GM18861 (cell line): ENCODE data around the gene OTUD1.
"Not testable (repeated sequence)": the region's sequence is repeated elsewhere in the genome, so short reads cannot be mapped to it uniquely, and the experiment has no call there.

Experiments used
- ATAC-seq: cut with Tn5 transposase; IDR thresholded peaks from one replicate; pipeline ENCODE4 v1.9.1; 2021; ENCODE audit not compliant: unreplicated experiment

OTUD1 gene, protein sequence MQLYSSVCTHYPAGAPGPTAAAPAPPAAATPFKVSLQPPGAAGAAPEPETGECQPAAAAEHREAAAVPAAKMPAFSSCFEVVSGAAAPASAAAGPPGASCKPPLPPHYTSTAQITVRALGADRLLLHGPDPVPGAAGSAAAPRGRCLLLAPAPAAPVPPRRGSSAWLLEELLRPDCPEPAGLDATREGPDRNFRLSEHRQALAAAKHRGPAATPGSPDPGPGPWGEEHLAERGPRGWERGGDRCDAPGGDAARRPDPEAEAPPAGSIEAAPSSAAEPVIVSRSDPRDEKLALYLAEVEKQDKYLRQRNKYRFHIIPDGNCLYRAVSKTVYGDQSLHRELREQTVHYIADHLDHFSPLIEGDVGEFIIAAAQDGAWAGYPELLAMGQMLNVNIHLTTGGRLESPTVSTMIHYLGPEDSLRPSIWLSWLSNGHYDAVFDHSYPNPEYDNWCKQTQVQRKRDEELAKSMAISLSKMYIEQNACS

GRCh38 chr10:23438547-23439451, at the start of gene OTUD1:
Gene OTUD1, plus strand, starts transcription at chr10:23439075. Its CDS starts 383 bp downstream, at chr10:23439458.
- ATAC-seq: peak; percentile 79

DNA sequence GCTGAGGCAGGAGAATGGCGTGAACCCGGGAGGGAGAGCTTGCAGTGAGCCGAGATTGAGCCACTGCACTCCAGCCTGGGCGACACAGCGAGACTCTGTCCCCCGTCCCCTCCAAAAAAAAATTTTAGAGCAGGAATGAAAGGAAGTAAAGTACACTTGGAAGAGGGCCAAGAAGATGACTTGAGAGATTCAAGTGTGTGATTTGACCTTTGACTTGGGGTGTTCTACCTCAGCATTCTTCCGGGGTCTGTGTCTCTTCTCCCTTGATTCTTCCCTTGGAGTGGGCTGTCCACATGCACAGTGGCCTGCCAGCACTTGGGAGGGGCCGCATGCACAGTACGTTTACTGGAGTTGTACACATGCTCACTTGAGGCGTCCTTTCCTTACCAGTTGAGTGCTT, 48.5 kb upstream of the OTUD1 start:
- ATAC-seq: not testable (repeated sequence)

DNA sequence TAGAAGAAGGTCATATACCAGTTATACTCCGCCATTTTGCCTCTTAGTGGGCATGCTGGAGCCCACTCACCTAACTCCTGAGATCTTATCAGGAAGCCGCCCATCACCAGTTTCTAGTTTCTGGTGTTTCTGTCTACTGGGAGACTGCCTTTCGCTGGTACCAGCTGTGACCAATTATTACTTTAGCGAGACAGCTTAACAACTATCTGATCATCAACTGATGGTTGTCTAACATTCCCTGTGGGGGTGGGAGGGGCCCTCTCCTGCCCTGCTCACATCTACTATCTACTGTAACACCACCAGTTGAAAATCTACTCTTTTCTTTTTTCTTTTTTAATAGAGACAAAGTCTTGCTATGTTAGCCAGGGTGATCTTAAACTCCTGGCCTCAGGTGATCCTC, 48.1 kb upstream of the OTUD1 start:
- no peak for ATAC-seq

GRCh38 chr10:23391821-23392220, 47.1 kb upstream of the OTUD1 start:
- no peak for ATAC-seq

- no peak for ATAC-seq
Observed at GRCh38 chr10:23395017-23395416, 43.9 kb upstream of the OTUD1 start.

DNA sequence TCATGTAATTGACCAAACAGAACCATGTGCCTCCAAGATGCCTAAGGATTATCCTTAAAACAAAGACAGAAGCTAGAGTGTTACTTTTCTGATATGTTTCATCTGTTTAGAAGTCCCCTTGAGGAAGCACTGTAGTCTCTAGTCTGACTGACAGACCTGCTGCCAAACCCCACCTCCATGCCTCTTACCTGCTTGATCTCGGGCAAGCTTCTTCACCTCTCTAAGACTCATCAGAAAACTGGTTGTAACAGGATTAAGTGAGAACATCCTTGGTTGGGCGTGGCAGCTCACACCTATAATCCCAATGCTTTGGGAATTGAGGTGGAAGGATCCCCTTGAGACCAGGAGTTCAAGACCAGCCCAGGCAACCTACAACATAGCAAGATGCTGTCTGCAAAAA, 42.2 kb upstream of the OTUD1 start:
- no peak for ATAC-seq

DNA sequence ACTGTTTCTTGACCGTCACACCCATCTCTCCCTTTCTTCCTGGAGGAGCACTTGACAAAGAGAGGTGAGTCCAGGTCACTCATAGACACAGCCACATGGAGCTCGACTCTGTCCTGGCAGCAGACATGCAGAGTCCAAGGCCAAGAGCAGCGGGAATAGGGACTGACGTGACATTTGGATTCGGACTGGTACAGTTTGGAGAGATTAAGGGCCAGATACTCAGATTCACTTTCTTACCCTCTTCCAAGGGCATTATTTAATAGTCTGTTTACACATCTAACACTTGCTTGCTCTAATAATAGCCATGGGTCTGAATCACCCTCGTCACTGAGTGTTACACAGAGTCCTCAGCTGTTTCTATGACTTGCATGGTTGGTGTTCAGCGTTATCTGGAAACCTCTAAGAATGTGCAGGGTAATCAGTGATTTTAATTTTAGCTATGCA, 39.2 kb upstream of the OTUD1 start:
- no peak for ATAC-seq

- no peak for ATAC-seq
Observed at GRCh38 chr10:23402856-23403255, 36.0 kb upstream of the OTUD1 start.

DNA sequence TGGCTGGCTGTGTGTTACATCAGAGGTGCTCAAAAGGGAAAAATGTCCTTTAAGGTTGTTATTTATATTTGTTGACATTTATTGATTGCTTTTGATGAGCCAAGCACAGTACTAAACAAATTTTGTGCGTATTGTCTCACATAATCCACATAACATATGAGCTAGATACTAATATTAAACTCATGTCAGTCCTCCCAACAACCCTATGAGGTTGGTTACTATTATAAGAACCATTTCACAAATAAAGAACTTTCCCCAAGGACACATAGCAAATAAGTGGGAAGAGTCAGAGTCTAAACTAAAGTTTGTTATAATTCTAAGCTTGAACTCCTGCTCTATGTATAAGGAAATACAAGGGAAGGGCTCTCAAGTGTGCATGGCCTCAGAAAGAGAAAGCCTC, 35.6 kb upstream of the OTUD1 start:
- no peak for ATAC-seq

DNA sequence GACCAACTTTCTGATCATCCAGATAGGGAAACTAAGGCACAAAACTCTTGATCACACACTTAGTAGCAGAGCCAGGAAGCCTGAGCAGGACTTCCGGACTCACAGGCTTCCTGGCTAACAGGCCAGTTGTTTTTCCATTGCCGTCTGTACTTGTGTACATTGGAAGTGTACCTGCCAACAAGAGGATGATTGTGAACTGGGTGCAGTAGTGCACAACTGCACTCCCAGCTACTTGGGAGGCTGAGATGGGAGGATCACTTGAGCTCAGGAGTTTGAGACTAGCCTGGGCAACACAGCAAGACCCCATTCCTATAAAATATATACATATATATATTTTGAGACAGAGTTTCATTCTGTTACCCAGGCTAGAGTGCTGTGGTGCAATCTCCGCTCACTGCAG, 35.2 kb upstream of the OTUD1 start:
- no peak for ATAC-seq

GRCh38 chr10:23404461-23404980, 34.4 kb upstream of the OTUD1 start:
- no peak for ATAC-seq

DNA sequence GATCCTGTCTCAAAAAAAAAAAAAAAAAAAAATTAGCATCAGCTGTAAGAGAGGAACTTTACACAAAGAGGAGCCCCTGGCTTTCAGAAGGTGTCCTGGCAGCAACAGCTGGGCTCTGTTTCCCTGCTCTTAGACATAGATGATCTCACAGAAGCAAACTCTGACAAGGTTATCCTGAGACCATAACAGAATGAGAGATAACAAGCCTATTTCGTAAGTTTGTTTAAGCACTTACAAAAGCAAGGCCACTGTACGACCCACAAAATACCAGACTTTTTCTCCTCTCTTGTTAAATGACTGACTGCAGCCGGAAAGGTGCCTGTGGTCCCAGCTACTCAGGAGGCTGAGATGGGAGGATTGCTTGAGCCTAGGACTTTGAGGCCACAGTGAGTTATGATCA, 33.3 kb upstream of the OTUD1 start:
- ATAC-seq: no peak

- ATAC-seq: no peak
Observed at GRCh38 chr10:23406409-23406808, 32.5 kb upstream of the OTUD1 start.

DNA sequence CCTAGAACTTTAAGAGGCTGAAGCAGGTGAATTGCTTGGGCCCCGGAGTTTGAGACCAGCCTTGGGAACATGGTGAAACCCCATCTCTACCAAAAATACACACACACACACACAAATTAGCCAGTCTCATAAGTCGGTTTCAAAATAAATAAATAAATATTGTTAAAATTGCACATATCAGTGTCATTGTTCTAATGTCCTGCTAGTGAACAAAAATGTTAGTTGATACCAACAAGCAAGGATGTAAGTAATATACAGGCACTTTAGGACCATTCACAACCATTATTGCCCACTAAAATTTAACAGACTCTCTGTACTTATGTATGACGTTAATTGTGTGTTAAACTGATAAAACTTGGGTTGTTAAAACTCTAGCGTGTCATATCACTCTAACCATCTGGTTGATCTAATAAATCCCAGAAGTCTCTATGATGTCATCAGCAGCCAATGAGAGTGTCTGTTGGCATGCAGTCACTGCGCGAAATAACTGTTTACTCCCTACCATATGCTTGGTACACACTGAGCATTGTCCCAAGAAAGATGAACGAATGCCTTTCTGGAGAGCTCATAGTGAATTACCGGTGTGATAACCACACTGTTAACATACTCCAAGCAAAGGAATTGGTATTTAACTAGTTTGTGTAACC, 30.4 kb upstream of the OTUD1 start:
- ATAC-seq: no peak

DNA sequence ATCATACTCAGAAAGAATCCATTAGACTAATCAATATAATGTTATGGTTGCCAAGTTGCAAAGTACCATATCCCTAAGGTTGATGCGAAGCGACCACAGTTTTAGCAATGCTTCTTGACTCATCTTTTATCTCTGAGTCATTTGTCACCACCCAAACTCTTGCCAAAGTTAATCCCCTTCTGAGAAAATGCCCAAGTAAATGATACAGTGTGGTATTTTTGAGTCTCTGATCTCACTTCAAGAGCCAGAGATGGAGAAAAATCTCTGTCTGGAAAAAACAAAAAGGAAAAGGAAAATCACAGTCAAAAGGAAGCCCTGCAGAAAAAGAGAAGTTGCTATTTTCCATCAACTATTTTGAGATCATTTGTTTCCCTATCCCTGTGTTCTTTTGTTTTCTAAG, 26.7 kb upstream of the OTUD1 start:
- no peak for ATAC-seq

DNA sequence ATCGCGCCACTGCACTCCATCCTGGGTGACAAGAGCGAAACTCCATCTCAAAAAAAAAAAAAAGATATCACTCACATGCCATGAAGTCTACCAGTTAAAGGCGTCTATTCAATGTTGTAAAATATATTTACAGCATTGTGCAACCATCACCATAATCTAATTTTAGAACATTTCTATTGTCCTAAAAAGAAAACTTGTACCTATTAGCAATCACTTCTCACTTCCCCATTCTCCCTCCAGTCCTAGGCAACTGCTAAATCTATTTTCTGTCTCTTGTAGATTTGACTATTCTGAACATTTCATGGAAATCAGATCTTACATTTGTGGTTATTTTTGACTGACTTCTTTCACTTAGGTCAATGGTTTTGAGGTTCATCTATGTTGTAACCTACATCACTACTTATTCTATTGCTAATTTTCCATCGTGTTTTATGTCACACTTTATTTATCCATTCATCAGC, 25.2 kb upstream of the OTUD1 start:
- ATAC-seq: peak; percentile 90

- no peak for ATAC-seq
Observed at GRCh38 chr10:23414658-23415057, 24.2 kb upstream of the OTUD1 start.

- no peak for ATAC-seq
Observed at GRCh38 chr10:23417254-23417653, 21.6 kb upstream of the OTUD1 start.

GRCh38 chr10:23418051-23418681, 20.7 kb upstream of the OTUD1 start:
- no peak for ATAC-seq

DNA sequence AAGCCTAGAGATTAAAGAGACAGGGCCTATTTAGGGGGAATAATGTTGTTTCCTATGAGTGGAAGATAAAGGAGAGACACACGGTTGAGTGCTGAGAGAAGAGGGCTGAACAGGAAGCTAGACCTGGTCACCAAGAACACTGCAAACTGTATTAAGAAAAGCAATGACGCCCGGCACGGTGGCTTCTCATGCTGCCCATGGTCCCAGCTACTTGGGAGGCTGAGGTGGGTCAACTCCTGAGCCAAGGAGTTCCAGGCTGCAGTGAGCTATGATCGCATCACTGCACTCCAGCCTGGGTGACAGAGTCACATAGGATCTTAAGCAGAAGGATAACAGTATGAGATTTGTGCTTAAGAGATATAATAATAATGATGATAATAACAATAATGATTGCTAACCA, 19.7 kb upstream of the OTUD1 start:
- ATAC-seq: no peak
